HEK293 (cell line): ENCODE results near the gene NABP2.

Experiments
- CTCF ChIA-PET: fragments of 350-600 bp; formaldehyde crosslinking; extraction: SDS; loops from one replicate; lab custom pipeline; 2021; ENCODE audit warnings: antibody characterized with exemption; lab: Yijun Ruan, JAX
- POLR2A ChIA-PET: fragments of 300-600 bp; formaldehyde crosslinking; extraction: SDS; loops from one replicate; lab custom pipeline; 2020; ENCODE audit warnings: antibody characterized with exemption, inconsistent platforms; lab: Yijun Ruan, JAX
- H3K27ac ChIP-seq: fragments of 200-500 bp; sonication (Bioruptor generic); 2 replicates; pipeline ENCODE4 v1.5.1; 2014; ENCODE audit warnings: low read depth, low read length, control low read depth, inconsistent platforms; ENCODE audit errors: extremely low read depth
- H3K36me3 ChIP-seq, 2 experiments: fragments of 200-500 bp in 1 of 2; sonication (Bioruptor generic) in 1 of 2; 1 replicate in 1 of 2; 2 replicates in 1 of 2; pipeline ENCODE4 v1.5.1; 2014 to 2017; ENCODE audit warnings: inconsistent platforms in 2 of 2, low read length in 2 of 2; ENCODE audit not compliant: control insufficient read depth in 2 of 2, insufficient read depth in 1 of 2
- H3K4me1 ChIP-seq: fragments of 200-500 bp; sonication (Bioruptor generic); 2 replicates; pipeline ENCODE4 v1.5.1; 2014; ENCODE audit warnings: mild to moderate bottlenecking, low read length, inconsistent platforms; ENCODE audit not compliant: control insufficient read depth, insufficient read depth
- H3K4me3 ChIP-seq: 2 replicates; pipeline ENCODE4 v1.5.1; 2011; ENCODE audit warnings: low read depth, mild to moderate bottlenecking, control low read depth, low read length, moderate library complexity
- H3K9me3 ChIP-seq: fragments of 200-500 bp; sonication (Bioruptor generic); 2 replicates; pipeline ENCODE4 v1.5.1; 2014; ENCODE audit warnings: low read depth, low read length, inconsistent platforms; ENCODE audit not compliant: control insufficient read depth, insufficient read depth
- BCL11A ChIP-seq: fragments of 450-650 bp; formaldehyde crosslinking; IDR thresholded peaks from 2 replicates; pipeline ENCODE4 v1.5.1; 2016; ENCODE audit warnings: low read depth, missing biosample characterization, missing genetic modification characterization
- HIC1 ChIP-seq: fragments of 450-650 bp; formaldehyde crosslinking; IDR thresholded peaks from 2 replicates; pipeline ENCODE4 v1.5.1; 2016; ENCODE audit warnings: missing biosample characterization, missing genetic modification characterization
- IKZF3 ChIP-seq: fragments of 450-650 bp; IDR thresholded peaks from 2 replicates; pipeline ENCODE4 v1.5.0; 2018; ENCODE audit warnings: missing biosample characterization, mild to moderate bottlenecking, missing genetic modification characterization, moderate library complexity
- KLF1 ChIP-seq: fragments of 450-650 bp; formaldehyde crosslinking; IDR thresholded peaks from 2 replicates; pipeline ENCODE4 v1.5.1; 2016; ENCODE audit warnings: missing biosample characterization, missing genetic modification characterization
- TRIM28 ChIP-seq: IDR thresholded peaks from 2 replicates; pipeline ENCODE4 v1.6.1; 2011; ENCODE audit warnings: low read length, control low read depth, borderline replicate concordance
- ZBTB21 ChIP-seq: fragments of 450-650 bp; formaldehyde crosslinking; IDR thresholded peaks from 2 replicates; pipeline ENCODE4 v1.5.1; 2017; ENCODE audit warnings: missing biosample characterization, missing genetic modification characterization
- ZFHX2 ChIP-seq: fragments of 450-650 bp; formaldehyde crosslinking; conservative IDR thresholded peaks from 2 replicates; pipeline ENCODE4 v1.5.1; 2016; ENCODE audit warnings: missing biosample characterization, missing genetic modification characterization
- ZFP69B ChIP-seq: fragments of 450-650 bp; formaldehyde crosslinking; IDR thresholded peaks from 2 replicates; pipeline ENCODE4 v1.5.1; 2016; ENCODE audit warnings: missing biosample characterization, missing genetic modification characterization
- ZNF157 ChIP-seq: fragments of 450-650 bp; formaldehyde crosslinking; IDR thresholded peaks from 2 replicates; pipeline ENCODE4 v1.5.1; 2016; ENCODE audit warnings: missing biosample characterization, missing genetic modification characterization
- ZNF169 ChIP-seq: fragments of 450-650 bp; formaldehyde crosslinking; IDR thresholded peaks from 2 replicates; pipeline ENCODE4 v1.5.1; 2016; ENCODE audit warnings: missing biosample characterization, missing genetic modification characterization
- ZNF19 ChIP-seq: fragments of 450-650 bp; formaldehyde crosslinking; IDR thresholded peaks from 2 replicates; pipeline ENCODE4; 2016; ENCODE audit warnings: missing biosample characterization, missing genetic modification characterization, low read depth
- ZNF202 ChIP-seq: fragments of 450-650 bp; formaldehyde crosslinking; IDR thresholded peaks from 2 replicates; pipeline ENCODE4 v1.5.1; 2016; ENCODE audit warnings: missing biosample characterization, missing genetic modification characterization, borderline replicate concordance
- ZNF302 ChIP-seq: fragments of 450-650 bp; formaldehyde crosslinking; IDR thresholded peaks from 2 replicates; pipeline ENCODE4 v1.5.1; 2016; ENCODE audit warnings: missing biosample characterization, missing genetic modification characterization, low read depth
- ZNF350 ChIP-seq: fragments of 450-650 bp; formaldehyde crosslinking; IDR thresholded peaks from 2 replicates; pipeline ENCODE4 v1.5.0; 2017; ENCODE audit warnings: missing biosample characterization, mild to moderate bottlenecking, missing genetic modification characterization
- ZNF518A ChIP-seq: fragments of 450-650 bp; formaldehyde crosslinking; conservative IDR thresholded peaks from 2 replicates; pipeline ENCODE4 v1.5.1; 2016; ENCODE audit warnings: low read depth, missing biosample characterization, missing genetic modification characterization
- ZNF654 ChIP-seq: fragments of 450-650 bp; formaldehyde crosslinking; IDR thresholded peaks from 2 replicates; pipeline ENCODE4 v1.5.1; 2016; ENCODE audit warnings: low read depth, missing biosample characterization, missing genetic modification characterization
- ZNF768 ChIP-seq: fragments of 450-650 bp; formaldehyde crosslinking; IDR thresholded peaks from 2 replicates; pipeline ENCODE4 v1.5.1; 2018; ENCODE audit warnings: missing biosample characterization, mild to moderate bottlenecking, missing genetic modification characterization
- ZNF792 ChIP-seq: fragments of 450-650 bp; formaldehyde crosslinking; IDR thresholded peaks from 2 replicates; pipeline ENCODE4 v1.5.1; 2016; ENCODE audit warnings: missing biosample characterization, missing genetic modification characterization
- ZNF830 ChIP-seq: fragments of 450-650 bp; IDR thresholded peaks from 2 replicates; pipeline ENCODE4 v1.5.0; 2018; ENCODE audit warnings: missing biosample characterization, missing genetic modification characterization, low read depth, mild to moderate bottlenecking, moderate library complexity

The NABP2 gene

GRCh38 chr12:56224102-56224701 is at the start of gene NABP2 (continued):
- TF ChIP-seq ZNF768 (tag by site-specific recombination): no peak
- peak; percentile 99 for TF ChIP-seq IKZF3
- no peak for TF ChIP-seq BCL11A (tag by site-specific recombination)
- no peak for TF ChIP-seq ZNF830 (tag by site-specific recombination)
- peak; percentile 44 for TF ChIP-seq ZFP69B (tag by site-specific recombination)
- no peak for TF ChIP-seq HIC1

- ChIA-PET CTCF (interaction anchor here (0.6 to 4.5 kb wide), 2 partner anchors 10 to 441 kb away, joined by 3 to 32 read pairs; partner anchors contain the start of gene SMARCC2), POLR2A (interaction anchor here (2.9 kb wide), 1 partner anchor 11 kb away, joined by 8 read pairs; the partner anchor contains the start of gene SMARCC2)
- Histone ChIP-seq H3K36me3 (peaks cover 83 to 88% of the 10 kb centered on the region in 2 experiments), H3K9me3 (no peaks in the 10 kb centered on the region), H3K4me3 (no peak overlapping the region), H3K27ac (no peak overlapping the region), H3K4me1 (no peaks in the 10 kb centered on the region)
- TF ChIP-seq ZNF19 (tag by site-specific recombination) (no peak), ZNF302 (tag by site-specific recombination) (no peak), ZNF169 (tag by site-specific recombination) (no peak), ZFHX2 (no peak), ZNF792 (no peak), ZNF518A (tag by site-specific recombination) (no peak), ZNF202 (no peak), ZBTB21 (tag by site-specific recombination) (no peak), ZNF350 (tag by site-specific recombination) (no peak), KLF1 (tag by site-specific recombination) (no peak), ZNF654 (tag by site-specific recombination) (no peak), TRIM28 (no peak), ZNF157 (tag by site-specific recombination) (no peak)
These were observed 45.8 kb upstream of the NABP2 start for GRCh38 chr12:56178347-56178746.
